Kidney epithelial cell (primary cell): Measurements from ENCODE around the gene TOMM6. TPM values are rescaled to one million over a fixed set of nuclear protein-coding genes. Genes with fewer than 3 reads are reported as not detected.

Experiments
- DNase-seq: peaks from one replicate; pipeline ENCODE4 v3.0.0-alpha.2; 2010; ENCODE audit warnings: low read depth
- H3K27me3 ChIP-seq: 2 replicates; pipeline ENCODE4 v1.6.0; 2011; ENCODE audit warnings: low read length; ENCODE audit not compliant: control insufficient read depth, insufficient read depth
- H3K36me3 ChIP-seq: 2 replicates; pipeline ENCODE4 v1.5.1; 2011; ENCODE audit warnings: low read length; ENCODE audit not compliant: control insufficient read depth, insufficient read depth
- H3K4me3 ChIP-seq: 2 replicates; pipeline ENCODE4 v1.5.1; 2011; ENCODE audit warnings: low read depth, mild to moderate bottlenecking, control low read depth, low read length
- total RNA-seq: library from RNA; depleted of rRNA; stranded (reverse); fragments of >200 nt; gene quantifications from 2 replicates; pipeline ENCODE4 v1.2.3, GENCODE V29; 2015
- TF ChIP-seq, protein P1 (sequence below): IDR thresholded peaks from 2 replicates; pipeline ENCODE4 v1.5.1; 2011; ENCODE audit warnings: mild to moderate bottlenecking, moderate library complexity, low read length, control low read depth, inconsistent platforms; ENCODE audit not compliant: insufficient read depth, poor library complexity, severe bottlenecking

TOMM6 gene
- total RNA-seq, 1 donor from 2014 or later, result 143 TPM

DNA sequence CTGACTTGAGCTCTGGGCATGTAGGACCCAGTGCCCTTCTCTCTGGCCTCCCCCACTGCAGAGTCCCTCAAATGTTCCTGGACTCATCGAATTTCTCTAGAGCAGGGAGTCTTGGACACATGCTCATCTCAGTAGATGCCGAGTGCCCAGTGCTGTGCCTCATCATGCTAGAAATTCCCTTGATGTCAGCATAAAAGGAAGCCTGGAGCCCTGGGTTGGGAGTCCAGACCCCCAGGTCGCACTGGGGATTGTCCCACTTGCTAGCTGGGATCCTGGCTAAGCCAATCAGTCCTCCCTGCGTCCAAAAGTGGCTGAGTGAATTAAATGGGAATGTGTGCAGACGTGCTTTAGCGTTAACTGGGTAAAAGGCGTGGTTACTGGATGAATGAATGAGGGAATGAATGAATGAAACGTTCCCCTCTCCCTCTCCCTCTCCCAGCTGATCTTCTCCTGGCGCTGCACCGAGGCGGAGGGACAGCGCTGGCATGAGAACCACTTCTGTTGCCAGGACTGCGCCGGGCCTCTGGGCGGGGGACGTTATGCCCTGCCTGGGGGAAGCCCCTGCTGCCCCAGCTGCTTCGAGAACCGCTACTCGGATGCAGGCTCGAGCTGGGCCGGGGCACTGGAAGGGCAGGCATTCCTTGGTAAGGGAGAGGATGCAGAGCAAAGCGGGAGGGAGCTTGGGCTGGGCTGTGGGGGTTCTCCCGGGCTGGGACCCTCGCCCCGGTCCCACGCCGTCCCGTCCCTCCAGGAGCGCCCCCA, 1.6 kb upstream of the TOMM6 start:
- Histone ChIP-seq H3K4me3 (peak overlapping the region; percentile 74), H3K27me3 (no peaks in the 10 kb centered on the region), H3K36me3 (no peaks in the 10 kb centered on the region)
- TF ChIP-seq, protein P1, sequence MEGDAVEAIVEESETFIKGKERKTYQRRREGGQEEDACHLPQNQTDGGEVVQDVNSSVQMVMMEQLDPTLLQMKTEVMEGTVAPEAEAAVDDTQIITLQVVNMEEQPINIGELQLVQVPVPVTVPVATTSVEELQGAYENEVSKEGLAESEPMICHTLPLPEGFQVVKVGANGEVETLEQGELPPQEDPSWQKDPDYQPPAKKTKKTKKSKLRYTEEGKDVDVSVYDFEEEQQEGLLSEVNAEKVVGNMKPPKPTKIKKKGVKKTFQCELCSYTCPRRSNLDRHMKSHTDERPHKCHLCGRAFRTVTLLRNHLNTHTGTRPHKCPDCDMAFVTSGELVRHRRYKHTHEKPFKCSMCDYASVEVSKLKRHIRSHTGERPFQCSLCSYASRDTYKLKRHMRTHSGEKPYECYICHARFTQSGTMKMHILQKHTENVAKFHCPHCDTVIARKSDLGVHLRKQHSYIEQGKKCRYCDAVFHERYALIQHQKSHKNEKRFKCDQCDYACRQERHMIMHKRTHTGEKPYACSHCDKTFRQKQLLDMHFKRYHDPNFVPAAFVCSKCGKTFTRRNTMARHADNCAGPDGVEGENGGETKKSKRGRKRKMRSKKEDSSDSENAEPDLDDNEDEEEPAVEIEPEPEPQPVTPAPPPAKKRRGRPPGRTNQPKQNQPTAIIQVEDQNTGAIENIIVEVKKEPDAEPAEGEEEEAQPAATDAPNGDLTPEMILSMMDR, result no peak
- DNase-seq, result no peak

DNA sequence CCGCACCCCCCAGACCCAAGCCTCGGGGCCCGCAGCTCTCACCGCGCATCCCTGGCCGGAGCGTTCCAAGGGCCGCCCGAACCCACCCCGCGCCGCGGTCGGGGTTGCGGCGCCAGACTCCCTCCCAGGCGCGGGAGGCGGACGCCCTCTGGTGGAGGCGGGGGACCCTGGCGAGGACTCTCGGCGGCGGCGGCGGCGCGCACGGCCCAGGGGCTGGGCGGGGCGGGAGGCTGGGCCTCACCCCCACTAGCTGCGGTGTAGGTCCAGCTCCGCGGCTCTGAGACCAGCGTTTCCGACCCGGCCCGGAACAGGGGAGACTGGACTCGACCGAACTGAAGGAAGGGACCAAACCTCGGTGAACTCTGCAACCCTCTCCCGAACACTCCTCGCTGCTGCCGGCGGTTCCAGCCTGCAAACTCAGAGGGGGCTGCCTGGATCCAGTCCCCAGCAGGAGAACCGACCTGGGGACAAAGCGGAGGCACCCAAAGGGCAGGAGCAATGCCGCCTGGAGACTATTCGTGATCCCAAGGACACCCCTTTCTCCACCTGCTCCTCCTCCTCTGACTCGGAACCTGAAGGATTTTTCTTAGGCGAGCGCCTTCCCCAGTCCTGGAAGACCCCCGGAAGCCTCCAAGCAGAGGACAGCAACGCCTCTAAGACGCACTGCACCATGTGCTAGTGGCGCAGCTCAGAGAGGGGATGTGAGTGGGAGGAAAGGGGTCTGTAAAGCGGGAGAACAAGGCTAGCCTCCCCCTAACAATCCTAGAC, 859 bp upstream of the TOMM6 start:
- no peak for DNase-seq
- H3K27me3 ChIP-seq, result no peaks in the 10 kb centered on the region
- H3K36me3 ChIP-seq, result no peaks in the 10 kb centered on the region
- TF ChIP-seq, protein P1, result peak; percentile 22
- peak overlapping the region; percentile 74 for H3K4me3 ChIP-seq

GRCh38 chr6:41789390-41789724, 1.9 kb downstream of the TOMM6 start:
- H3K36me3 ChIP-seq, result no peaks in the 10 kb centered on the region
- TF ChIP-seq, protein P1, result no peak
- H3K27me3 ChIP-seq, result no peaks in the 10 kb centered on the region
- H3K4me3 ChIP-seq, result no peak overlapping the region
- no peak for DNase-seq

- no peak for DNase-seq
- H3K36me3 ChIP-seq, result no peaks in the 10 kb centered on the region
- H3K27me3 ChIP-seq, result no peaks in the 10 kb centered on the region
- no peak overlapping the region for H3K4me3 ChIP-seq
- TF ChIP-seq, protein P1, result no peak
Observed at GRCh38 chr6:41790045-41790444, 2.6 kb downstream of the TOMM6 start.

DNA sequence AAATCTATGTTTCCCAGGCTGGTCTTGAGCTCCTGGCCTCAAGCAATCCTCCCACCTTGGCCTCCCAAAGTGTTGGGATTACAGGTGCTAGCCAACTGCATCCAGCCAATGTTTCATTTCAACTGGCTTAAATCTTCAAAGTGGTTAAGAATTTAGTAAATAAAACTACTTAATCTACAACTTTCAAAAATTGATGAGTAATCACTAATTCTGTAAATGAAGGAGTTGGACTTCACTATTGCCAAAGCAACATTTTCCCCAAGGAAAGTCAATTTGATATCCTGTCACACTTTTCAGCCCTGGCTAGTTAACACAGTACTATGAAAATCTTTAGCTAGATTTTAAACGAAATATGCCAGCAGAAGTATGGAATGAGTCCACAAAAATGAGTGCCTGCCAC, 3.8 kb downstream of the TOMM6 start:
- no peak for DNase-seq
- Histone ChIP-seq H3K4me3 (no peak overlapping the region), H3K27me3 (no peaks in the 10 kb centered on the region), H3K36me3 (no peaks in the 10 kb centered on the region)
- TF ChIP-seq, protein P1, result no peak
